Measurements from ENCODE around the gene AQP12A.
"Not testable (repeated sequence)": the region's sequence is repeated elsewhere in the genome, so short reads cannot be mapped to it uniquely, and the experiment has no call there.

The AQP12A gene

DNA sequence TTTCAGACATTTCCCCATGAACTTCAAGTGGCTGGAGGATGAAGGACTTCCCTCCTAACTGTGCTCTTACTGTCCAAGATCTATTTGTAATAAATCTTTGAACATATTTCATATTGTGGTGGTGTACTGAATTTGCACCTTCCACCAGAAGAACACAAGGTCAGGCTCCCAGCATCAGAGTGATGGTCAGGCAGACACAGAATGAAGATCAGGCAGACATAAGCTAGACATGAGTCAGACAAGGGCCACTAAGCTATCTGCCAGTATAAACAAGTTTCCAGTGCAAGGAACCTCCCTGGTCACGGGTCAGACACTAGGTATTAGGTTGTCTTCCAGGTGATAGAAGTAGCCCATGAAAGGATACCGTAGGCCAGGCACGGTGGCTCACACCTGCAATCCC, 29.0 kb upstream of the AQP12A start:
- DNase-seq: no peak

DNA sequence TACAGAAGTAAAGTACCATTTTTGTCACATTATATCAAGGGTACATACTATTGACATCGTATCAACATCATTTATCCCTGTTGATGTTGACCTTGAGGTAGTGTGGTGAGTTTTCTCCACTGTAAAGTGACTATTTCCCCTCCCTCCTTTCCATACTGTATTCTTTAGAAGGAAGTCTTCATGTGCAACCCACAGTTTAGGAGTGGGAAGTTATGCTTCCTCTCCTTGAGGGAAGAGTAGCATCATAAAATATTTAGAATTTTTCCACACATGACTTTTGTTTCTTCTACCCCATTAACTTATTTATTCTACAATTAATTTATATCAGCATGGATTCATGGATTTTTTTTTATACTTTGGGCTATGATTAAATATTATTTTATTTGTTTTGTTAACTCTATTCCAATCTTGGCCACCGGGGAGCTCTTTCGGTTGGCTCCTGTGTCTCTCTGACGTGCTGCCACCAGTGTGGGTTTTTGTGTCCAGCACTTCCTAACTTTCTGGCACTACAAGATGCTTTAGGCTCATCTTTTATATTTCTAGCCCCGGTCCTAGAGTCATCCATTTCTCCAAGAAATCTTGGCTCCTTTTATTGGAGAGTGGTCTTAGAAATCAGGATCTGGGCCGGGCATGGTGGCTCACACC, 28.0 kb upstream of the AQP12A start:
- no peak for DNase-seq

GRCh38 chr2:240664622-240665021, 27.0 kb upstream of the AQP12A start:
- DNase-seq: no peak

DNA sequence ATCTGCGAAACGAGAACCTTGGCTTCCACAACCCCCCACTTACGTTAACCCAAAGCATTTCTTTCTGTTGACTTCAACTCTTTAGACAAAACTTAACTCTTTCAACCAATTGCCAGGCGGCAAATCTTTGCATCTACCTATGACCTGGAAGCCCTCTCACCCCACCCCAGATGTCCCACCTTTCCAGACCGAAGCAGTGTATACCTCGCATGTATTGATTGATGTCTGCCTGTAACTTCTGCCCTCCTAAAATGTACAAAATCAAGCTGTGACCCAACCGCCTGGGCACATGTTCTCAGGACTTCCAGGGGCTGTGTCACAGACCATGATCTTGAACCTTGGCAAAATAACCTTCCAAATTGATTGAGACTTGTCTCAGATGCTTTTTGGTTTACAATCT, 21.3 kb upstream of the AQP12A start:
- no peak for DNase-seq

DNA sequence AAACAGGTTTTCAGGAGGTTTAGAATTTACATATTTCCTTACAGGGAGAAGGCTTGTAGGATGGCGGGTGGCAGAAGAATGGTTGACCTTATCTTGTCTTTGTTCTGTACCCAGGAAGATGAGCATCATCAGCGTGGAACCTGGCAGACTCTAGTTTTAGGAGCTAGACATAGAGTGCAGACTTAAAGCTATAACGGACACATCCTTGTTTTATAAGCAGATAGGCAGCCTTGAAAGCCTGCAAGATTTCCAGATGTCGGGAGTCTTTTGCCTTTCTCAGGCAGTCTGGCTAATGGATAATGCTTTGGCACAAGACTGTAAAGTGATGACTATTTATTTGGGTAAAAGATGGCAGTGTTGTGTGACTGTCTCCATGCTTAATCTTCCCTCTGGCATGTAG, 20.7 kb upstream of the AQP12A start:
- DNase-seq: no peak

GRCh38 chr2:240672076-240672700, 19.5 kb upstream of the AQP12A start:
- DNase-seq: no peak

DNA sequence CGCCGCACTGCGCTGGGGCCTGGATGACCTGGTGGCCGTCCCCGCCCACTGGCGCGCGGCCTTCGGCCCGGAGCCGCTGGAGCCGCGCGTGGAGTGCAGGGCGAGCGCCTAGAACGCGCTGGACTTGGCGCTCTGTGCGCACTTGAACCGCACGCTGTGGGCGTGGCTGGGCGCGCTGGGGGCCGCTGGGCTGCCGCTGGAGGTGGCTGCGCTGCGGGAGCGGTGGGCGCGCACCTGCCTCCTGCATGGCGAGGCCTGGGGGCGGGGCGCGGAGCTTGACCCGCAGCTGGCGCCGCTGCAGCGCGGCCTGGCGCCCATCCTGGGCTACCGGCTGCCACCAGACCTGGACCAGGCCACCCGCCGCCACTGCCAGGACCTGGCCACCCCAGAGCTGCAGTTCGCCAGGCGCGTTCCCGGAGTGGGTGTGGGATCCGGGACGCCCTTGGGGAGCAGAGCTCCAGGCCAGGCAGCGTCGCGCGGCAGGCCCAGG, 18.9 kb upstream of the AQP12A start:
- no peak for DNase-seq

GRCh38 chr2:240674461-240675184, 17.0 kb upstream of the AQP12A start:
- DNase-seq: not testable (repeated sequence)

DNA sequence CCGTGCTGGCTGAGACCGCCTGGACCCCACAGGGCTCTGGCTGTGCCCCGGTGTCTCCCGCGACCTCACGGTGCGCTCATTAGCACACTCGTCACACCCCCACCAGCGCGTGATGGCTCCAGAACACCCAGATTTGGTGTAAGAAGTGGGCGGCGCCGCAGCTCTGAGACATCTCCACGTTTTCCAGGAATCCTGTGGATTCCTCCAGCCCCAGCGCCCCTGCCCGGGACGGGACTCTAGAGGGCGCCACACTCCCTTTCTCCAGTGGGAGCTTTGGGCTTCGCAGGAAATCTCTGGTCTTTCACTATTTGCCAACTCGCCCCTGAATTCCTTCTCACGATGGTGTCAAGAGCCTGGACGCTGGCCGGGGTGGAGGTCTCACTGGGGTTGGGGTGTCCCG, 16.3 kb upstream of the AQP12A start:
- not testable (repeated sequence) for DNase-seq

- DNase-seq: not testable (repeated sequence)
These were observed 13.6 kb upstream of the AQP12A start for GRCh38 chr2:240678043-240678442.

DNA sequence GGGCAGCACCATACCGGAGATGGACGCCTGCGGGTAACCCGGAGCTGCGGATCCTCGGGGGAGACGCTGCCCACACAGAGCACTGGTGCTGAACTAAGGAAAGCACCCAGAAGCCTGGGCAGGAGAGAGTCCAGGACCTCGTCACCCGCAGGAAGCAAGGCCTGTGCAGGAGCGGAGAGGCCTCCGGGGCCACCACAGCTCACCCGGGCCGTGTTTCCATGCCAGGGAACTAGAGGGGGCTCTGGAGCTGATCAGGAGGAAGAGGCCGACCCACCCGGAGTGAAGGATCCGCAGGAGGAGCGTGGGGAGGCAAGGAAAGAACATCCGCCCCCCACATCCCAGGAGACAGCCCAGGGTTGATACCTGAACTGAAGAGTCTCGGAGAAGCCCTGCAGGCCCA, 12.8 kb upstream of the AQP12A start:
- not testable (repeated sequence) for DNase-seq

DNA sequence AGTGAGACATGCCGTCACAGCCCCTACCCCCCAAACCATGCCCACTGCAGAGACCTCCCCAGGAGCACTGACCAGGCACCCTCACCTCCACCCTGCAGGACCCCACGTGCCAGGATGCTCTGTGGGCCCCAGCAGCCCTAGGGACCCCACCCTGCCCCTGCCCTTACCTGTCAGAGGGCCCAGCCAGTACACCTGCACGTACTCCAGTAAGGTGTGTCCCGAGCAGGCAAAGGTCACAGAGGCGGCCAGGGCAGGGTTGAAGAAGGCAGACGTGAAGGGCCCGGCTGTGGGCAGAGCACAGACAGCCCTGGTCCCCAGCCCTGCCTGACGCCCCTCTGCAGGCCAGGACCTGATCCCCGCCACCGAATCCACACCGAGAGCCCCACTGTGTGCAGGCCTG, 11.5 kb upstream of the AQP12A start:
- not testable (repeated sequence) for DNase-seq

GRCh38 chr2:240682431-240683224, 9.0 kb upstream of the AQP12A start, which contains the start of gene AQP12B:
Gene AQP12B, minus strand, starts transcription at chr2:240682885. Its CDS starts 48 bp downstream, at chr2:240682837.
- not testable (repeated sequence) for DNase-seq

DNA sequence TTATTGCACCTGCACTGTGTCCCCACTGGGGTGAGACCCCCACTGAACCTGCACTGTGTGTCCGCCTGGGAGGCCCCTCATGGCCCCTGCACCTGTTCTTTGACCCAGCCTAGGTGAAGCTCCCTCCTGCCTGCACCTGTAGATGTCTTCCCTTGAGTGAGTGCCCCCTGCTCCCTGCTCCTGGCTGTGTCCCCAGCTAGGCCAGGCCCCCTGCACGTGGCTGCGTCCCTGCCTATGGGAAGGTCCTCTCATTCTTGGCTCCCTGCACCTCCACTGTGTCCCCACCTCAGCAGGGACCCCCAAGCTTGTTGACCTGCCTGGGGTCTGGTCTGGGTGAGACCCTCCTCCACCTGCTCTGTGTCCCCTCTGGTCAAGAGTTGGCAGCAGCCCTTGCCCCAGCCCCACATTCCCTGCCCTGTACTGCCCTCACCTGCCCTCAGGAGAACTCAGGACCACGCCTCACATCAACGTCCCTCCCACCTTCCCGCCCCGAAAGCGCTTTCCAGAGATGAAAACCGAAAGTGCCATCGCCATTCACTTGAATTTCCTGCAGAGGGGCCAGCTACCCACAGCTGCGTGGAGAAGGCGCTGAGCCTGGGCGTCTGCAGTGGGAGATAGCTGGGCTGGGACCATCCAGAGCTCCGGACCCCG, 8.2 kb upstream of the AQP12A start:
- not testable (repeated sequence) for DNase-seq

DNA sequence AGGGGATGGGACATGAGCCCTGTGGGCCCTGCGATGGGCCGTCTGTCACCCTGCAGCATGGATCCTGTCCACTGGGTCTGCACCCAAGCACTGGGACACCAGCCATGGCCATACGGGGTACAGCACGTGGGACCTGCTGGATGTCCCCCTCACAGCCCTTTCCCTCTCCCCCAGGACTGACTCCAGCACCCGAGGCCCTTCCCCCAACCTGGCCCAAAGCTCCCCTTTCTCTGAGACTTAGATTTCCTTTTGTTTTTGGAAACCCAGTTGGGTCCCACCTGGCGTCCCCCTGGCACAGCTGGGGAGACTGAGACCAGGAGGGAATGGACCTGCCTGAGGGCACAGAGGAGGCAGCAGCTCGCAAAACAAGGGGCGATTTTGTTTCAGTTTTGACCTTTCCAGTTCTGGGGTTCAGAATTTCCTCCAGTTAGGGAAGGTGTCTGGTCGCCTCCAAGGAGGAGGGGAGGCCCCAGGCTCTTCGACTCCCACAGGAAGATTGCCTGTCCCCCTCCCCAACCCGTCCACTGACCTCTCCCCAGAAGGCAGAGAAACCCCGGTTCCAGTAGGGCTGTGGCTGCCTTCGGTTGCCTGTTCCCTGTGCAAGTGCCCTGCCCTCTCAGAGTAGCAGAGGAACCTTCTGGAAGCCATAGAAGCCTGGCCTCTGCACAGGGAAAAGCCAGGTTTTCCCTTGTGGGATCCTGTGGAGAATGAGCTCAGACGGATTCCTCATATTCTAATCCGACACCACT, 7.5 kb upstream of the AQP12A start:
- not testable (repeated sequence) for DNase-seq

- peak; percentile 78 for DNase-seq
These were observed 5.8 kb upstream of the AQP12A start for GRCh38 chr2:240685771-240686371.

GRCh38 chr2:240686460-240686859, 5.2 kb upstream of the AQP12A start:
- no peak for DNase-seq

DNA sequence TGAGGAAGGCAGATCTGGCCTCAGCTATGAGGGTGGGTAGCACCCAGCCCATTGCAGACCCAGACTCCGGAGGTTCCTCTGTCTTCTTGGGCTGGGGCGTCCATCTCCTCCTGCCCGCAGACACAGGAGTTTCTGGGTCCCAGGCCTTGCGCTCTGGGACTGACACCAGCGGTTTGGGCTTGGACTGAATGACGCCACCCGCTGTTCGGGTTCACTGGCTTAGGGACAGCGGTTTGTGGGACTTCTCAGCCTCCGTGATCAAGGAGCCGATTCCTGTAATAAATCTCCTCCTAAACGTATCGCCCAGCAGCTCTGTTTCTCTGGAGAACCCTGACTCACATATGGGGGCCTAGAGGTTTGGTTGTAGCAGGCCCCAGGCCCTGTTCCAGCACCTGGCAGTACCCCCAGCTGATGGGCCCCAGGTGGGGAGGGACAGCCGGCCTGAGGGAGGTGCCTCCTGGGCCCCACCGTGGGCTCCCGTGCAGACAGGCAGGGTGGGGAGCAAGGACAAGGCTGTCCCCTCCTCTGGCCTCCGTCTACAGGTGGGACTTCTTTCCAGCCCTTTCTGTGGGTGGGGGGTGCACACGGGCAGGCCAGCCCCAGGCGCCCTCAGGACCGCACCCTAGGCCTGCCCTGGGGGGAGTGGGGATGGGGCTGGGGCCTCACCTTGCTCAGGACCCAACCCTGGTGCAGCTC, 4.5 kb upstream of the AQP12A start:
- DNase-seq: no peak

- no peak for DNase-seq
These were observed 3.7 kb upstream of the AQP12A start for GRCh38 chr2:240687741-240688552.

GRCh38 chr2:240688553-240688919, 3.1 kb upstream of the AQP12A start:
- DNase-seq: no peak
